Measurements from ENCODE around the gene STK17A.

DNA sequence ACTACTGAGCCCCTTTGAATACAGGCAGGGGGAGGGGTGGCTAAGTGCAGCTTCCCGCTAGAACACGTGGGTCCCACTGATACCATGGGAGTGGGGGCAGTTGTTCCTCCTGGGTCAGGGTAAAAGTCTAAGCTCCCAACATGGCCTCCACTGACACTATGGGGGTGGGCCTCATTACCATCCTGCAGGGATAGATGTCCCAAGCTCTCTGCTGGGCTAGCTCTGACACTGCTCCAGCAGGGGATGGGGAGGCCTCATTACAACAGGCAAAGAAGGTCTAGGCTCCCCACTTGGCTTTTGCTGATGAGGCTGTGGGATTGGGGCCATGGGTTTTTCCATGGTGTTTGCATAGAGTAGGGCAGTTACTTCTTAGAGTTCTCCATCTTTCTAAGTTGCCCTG is 51.5 kb downstream of the STK17A start:
- TF ChIP-seq, protein P1, sequence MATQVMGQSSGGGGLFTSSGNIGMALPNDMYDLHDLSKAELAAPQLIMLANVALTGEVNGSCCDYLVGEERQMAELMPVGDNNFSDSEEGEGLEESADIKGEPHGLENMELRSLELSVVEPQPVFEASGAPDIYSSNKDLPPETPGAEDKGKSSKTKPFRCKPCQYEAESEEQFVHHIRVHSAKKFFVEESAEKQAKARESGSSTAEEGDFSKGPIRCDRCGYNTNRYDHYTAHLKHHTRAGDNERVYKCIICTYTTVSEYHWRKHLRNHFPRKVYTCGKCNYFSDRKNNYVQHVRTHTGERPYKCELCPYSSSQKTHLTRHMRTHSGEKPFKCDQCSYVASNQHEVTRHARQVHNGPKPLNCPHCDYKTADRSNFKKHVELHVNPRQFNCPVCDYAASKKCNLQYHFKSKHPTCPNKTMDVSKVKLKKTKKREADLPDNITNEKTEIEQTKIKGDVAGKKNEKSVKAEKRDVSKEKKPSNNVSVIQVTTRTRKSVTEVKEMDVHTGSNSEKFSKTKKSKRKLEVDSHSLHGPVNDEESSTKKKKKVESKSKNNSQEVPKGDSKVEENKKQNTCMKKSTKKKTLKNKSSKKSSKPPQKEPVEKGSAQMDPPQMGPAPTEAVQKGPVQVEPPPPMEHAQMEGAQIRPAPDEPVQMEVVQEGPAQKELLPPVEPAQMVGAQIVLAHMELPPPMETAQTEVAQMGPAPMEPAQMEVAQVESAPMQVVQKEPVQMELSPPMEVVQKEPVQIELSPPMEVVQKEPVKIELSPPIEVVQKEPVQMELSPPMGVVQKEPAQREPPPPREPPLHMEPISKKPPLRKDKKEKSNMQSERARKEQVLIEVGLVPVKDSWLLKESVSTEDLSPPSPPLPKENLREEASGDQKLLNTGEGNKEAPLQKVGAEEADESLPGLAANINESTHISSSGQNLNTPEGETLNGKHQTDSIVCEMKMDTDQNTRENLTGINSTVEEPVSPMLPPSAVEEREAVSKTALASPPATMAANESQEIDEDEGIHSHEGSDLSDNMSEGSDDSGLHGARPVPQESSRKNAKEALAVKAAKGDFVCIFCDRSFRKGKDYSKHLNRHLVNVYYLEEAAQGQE (IDR thresholded peaks at IDR 0.05; ENCODE audit: low read depth), result no peak
- TF ChIP-seq, protein P2, sequence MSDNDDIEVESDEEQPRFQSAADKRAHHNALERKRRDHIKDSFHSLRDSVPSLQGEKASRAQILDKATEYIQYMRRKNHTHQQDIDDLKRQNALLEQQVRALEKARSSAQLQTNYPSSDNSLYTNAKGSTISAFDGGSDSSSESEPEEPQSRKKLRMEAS (IDR thresholded peaks at IDR 0.05), result no peak
- no peak for TF ChIP-seq CEBPB (IDR thresholded peaks at IDR 0.05)
- no peak for TF ChIP-seq TCF12 (IDR thresholded peaks at IDR 0.05; ENCODE audit: low read depth)
- no peak for TF ChIP-seq RAD21 (IDR thresholded peaks at IDR 0.05; ENCODE audit: low read depth)
- TF ChIP-seq ZBTB7A (IDR thresholded peaks at IDR 0.05; ENCODE audit: low read depth), result no peak

Data from Ishikawa (cell line).